ENCODE results near the gene MCM9. TPM values are rescaled to one million over a fixed set of nuclear protein-coding genes. Genes with fewer than 3 reads are reported as not detected.
A peak's percentile ranks its signal among the peaks of the same experiment; 100 is the strongest.
"Not testable (repeated sequence)": the region's sequence is repeated elsewhere in the genome, so short reads cannot be mapped to it uniquely, and the experiment has no call there.

The MCM9 gene
- total RNA-seq, 2 donors from 2014 or later = 17.8 to 21.2 TPM

- H3K4me1 ChIP-seq (ENCODE audit: control insufficient read depth, insufficient read depth, low read length); H3K27me3 ChIP-seq (ENCODE audit: control insufficient read depth, insufficient read depth, low read length, poor library complexity, severe bottlenecking); H3K4me3 ChIP-seq (ENCODE audit: low read length); H3K27ac Mint-ChIP-seq; H3K4me1 Mint-ChIP-seq; H3K4me3 Mint-ChIP-seq; H3K9ac ChIP-seq (ENCODE audit: extremely low read depth, low read length, poor library complexity, severe bottlenecking); H3K27me3 Mint-ChIP-seq (ENCODE audit: insufficient read depth); H3K36me3 ChIP-seq (ENCODE audit: control insufficient read depth, insufficient read depth, low read length); H3K27ac ChIP-seq (ENCODE audit: low read depth, low read length): not testable (repeated sequence)
- Mint-ChIP-seq H3K9me3 (peaks cover 46% of the 10 kb centered on the region), H3K36me3 (ENCODE audit: low read depth) (peaks cover 15% of the 10 kb centered on the region)
- H3K9me3 ChIP-seq (ENCODE audit: control insufficient read depth, low read length) = peaks cover 24% of the 10 kb centered on the region
- peak; percentile 79 for DNase-seq
- 76 to 100% methylated on average over 3 to 9 of the region's 9 CpGs for WGBS, 2 experiments (ENCODE audit: insufficient coverage in 1 of 2, insufficient read length in 1 of 2)
- peak; percentile 20 for TF ChIP-seq CTCF (conservative IDR thresholded peaks at IDR 0.05)
Observed at GRCh38 chr6:118796548-118796947, 138.4 kb downstream of the MCM9 start.

- H3K27me3 Mint-ChIP-seq (ENCODE audit: insufficient read depth) = no peaks in the 10 kb centered on the region
- H3K9me3 Mint-ChIP-seq = peaks cover 28% of the 10 kb centered on the region
- no peak for DNase-seq
- Histone ChIP-seq H3K36me3 (ENCODE audit: control insufficient read depth, insufficient read depth, low read length) (no peaks in the 10 kb centered on the region), H3K27me3 (ENCODE audit: control insufficient read depth, insufficient read depth, low read length, poor library complexity, severe bottlenecking) (no peaks in the 10 kb centered on the region), H3K4me1 (ENCODE audit: control insufficient read depth, insufficient read depth, low read length) (no peaks in the 10 kb centered on the region), H3K9me3 (ENCODE audit: control insufficient read depth, low read length) (peaks cover 22% of the 10 kb centered on the region), H3K9ac (ENCODE audit: extremely low read depth, low read length, poor library complexity, severe bottlenecking) (no peak overlapping the region), H3K27ac (ENCODE audit: low read depth, low read length) (no peak overlapping the region), H3K4me3 (ENCODE audit: low read length) (no peak overlapping the region)
- no peak overlapping the region for H3K4me3 Mint-ChIP-seq
- H3K4me1 Mint-ChIP-seq = peaks cover 5% of the 10 kb centered on the region
- H3K36me3 Mint-ChIP-seq (ENCODE audit: low read depth) = peaks cover 12% of the 10 kb centered on the region
- no peak overlapping the region for H3K27ac Mint-ChIP-seq
- TF ChIP-seq CTCF (conservative IDR thresholded peaks at IDR 0.05) = no peak
- 88 to 94% methylated on average over 1 to 6 of the region's 6 CpGs for WGBS, 2 experiments (ENCODE audit: insufficient coverage in 1 of 2, insufficient read length in 1 of 2)
Observed at GRCh38 chr6:118791499-118791898, 143.5 kb downstream of the MCM9 start.

- Histone ChIP-seq H3K9ac (ENCODE audit: extremely low read depth, low read length, poor library complexity, severe bottlenecking) (no peak overlapping the region), H3K27me3 (ENCODE audit: control insufficient read depth, insufficient read depth, low read length, poor library complexity, severe bottlenecking) (no peaks in the 10 kb centered on the region), H3K4me3 (ENCODE audit: low read length) (no peak overlapping the region), H3K36me3 (ENCODE audit: control insufficient read depth, insufficient read depth, low read length) (no peaks in the 10 kb centered on the region), H3K4me1 (ENCODE audit: control insufficient read depth, insufficient read depth, low read length) (peaks cover 2% of the 10 kb centered on the region), H3K27ac (ENCODE audit: low read depth, low read length) (no peak overlapping the region), H3K9me3 (ENCODE audit: control insufficient read depth, low read length) (peaks cover 10% of the 10 kb centered on the region)
- peaks cover 2% of the 10 kb centered on the region for H3K36me3 Mint-ChIP-seq (ENCODE audit: low read depth)
- no peak overlapping the region for H3K4me3 Mint-ChIP-seq
- TF ChIP-seq CTCF (conservative IDR thresholded peaks at IDR 0.05) = no peak
- no peak overlapping the region for H3K27ac Mint-ChIP-seq
- WGBS, 2 experiments (ENCODE audit: insufficient coverage in 1 of 2, insufficient read length in 1 of 2) = 92% methylated on average over 3 to 4 of the region's 4 CpGs
- H3K9me3 Mint-ChIP-seq = peaks cover 13% of the 10 kb centered on the region
- no peaks in the 10 kb centered on the region for H3K27me3 Mint-ChIP-seq (ENCODE audit: insufficient read depth)
- DNase-seq = no peak
- H3K4me1 Mint-ChIP-seq = peaks cover 12% of the 10 kb centered on the region
Observed at GRCh38 chr6:118789954-118790353, 145.0 kb downstream of the MCM9 start.
